Osteoblast (primary cell): ENCODE data around the gene AUTS2. TPM values are rescaled to one million over a fixed set of nuclear protein-coding genes. Genes with fewer than 3 reads are reported as not detected.

Source experiments
- DNase-seq: peaks from one replicate; pipeline ENCODE4 v3.0.0; 2011; ENCODE audit warnings: low spot score, mixed read lengths; ENCODE audit not compliant: insufficient read length; ENCODE audit errors: missing footprints
- H2AFZ ChIP-seq: 2 replicates; pipeline ENCODE4 v1.6.0; 2011; ENCODE audit warnings: mild to moderate bottlenecking, low read length
- H3K27ac ChIP-seq: 2 replicates; pipeline ENCODE4 v1.5.1; 2011; ENCODE audit warnings: mild to moderate bottlenecking, low read depth, low read length, moderate library complexity
- H3K27me3 ChIP-seq: 2 replicates; pipeline ENCODE4 v1.6.0; 2012; ENCODE audit warnings: mild to moderate bottlenecking, control low read depth, inconsistent platforms, low read length, moderate library complexity; ENCODE audit not compliant: insufficient read depth
- H3K36me3 ChIP-seq: 2 replicates; pipeline ENCODE4 v1.5.1; 2011; ENCODE audit warnings: mild to moderate bottlenecking, low read length, control low read depth, moderate library complexity; ENCODE audit not compliant: insufficient read depth
- H3K4me1 ChIP-seq: 2 replicates; pipeline ENCODE4 v1.5.1; 2011; ENCODE audit warnings: mild to moderate bottlenecking, low read length, control low read depth, moderate library complexity; ENCODE audit not compliant: insufficient read depth
- H3K4me2 ChIP-seq: 2 replicates; pipeline ENCODE4 v1.6.0; 2011; ENCODE audit warnings: mild to moderate bottlenecking, low read length; ENCODE audit not compliant: insufficient read depth
- H3K4me3 ChIP-seq: fragments of 200-600 bp; sonication (generic); 3 replicates; pipeline ENCODE4 v1.5.1; 2012; ENCODE audit warnings: mild to moderate bottlenecking, low read length, inconsistent platforms; ENCODE audit not compliant: insufficient read depth
- H3K79me2 ChIP-seq: 2 replicates; pipeline ENCODE4 v1.6.0; 2012; ENCODE audit warnings: mild to moderate bottlenecking, low read length, control low read depth, inconsistent platforms; ENCODE audit not compliant: insufficient read depth
- H3K9me3 ChIP-seq: 2 replicates; pipeline ENCODE4 v1.5.1; 2011; ENCODE audit warnings: low read depth, low read length, control low read depth
- H4K20me1 ChIP-seq: 2 replicates; pipeline ENCODE4 v1.6.0; 2012; ENCODE audit warnings: mild to moderate bottlenecking, low read length, control low read depth; ENCODE audit not compliant: insufficient read depth
- CTCF ChIP-seq: IDR thresholded peaks from 2 replicates; pipeline ENCODE4 v1.5.1; 2011; ENCODE audit warnings: mild to moderate bottlenecking, low read depth, low read length, moderate library complexity; ENCODE audit errors: extremely low read depth
- total RNA-seq: library from RNA; depleted of rRNA; stranded (reverse); fragments of >200 nt; gene quantifications from 2 replicates; pipeline ENCODE4 v1.2.3, GENCODE V29; 2012

The AUTS2 gene
- total RNA-seq, 1 donor: 15.2 TPM

- H2AFZ ChIP-seq: no peak overlapping the region
- H4K20me1 ChIP-seq: no peaks in the 10 kb centered on the region
- no peak overlapping the region for H3K27ac ChIP-seq
- no peak overlapping the region for H3K4me2 ChIP-seq
- no peak for DNase-seq
- no peak overlapping the region for H3K4me3 ChIP-seq
- no peak for TF ChIP-seq CTCF
- no peaks in the 10 kb centered on the region for H3K9me3 ChIP-seq
- H3K27me3 ChIP-seq: no peaks in the 10 kb centered on the region
- H3K4me1 ChIP-seq: no peaks in the 10 kb centered on the region
- H3K79me2 ChIP-seq: no peaks in the 10 kb centered on the region
- no peaks in the 10 kb centered on the region for H3K36me3 ChIP-seq
Measured at GRCh38 chr7:69996121-69996520, 397.8 kb downstream of the AUTS2 start.

- no peak overlapping the region for H3K27ac ChIP-seq
Measured at GRCh38 chr7:70000737-70001348, 402.6 kb downstream of the AUTS2 start.

GRCh38 chr7:70005480-70005879 lies 407.2 kb downstream of the AUTS2 start:
- no peaks in the 10 kb centered on the region for H4K20me1 ChIP-seq
- H3K27ac ChIP-seq: no peak overlapping the region
- no peaks in the 10 kb centered on the region for H3K9me3 ChIP-seq
- H3K79me2 ChIP-seq: no peaks in the 10 kb centered on the region
- H3K4me1 ChIP-seq: no peaks in the 10 kb centered on the region
- TF ChIP-seq CTCF: no peak
- H3K36me3 ChIP-seq: no peaks in the 10 kb centered on the region
- H3K4me2 ChIP-seq: no peak overlapping the region
- no peak overlapping the region for H2AFZ ChIP-seq
- no peak overlapping the region for H3K4me3 ChIP-seq
- H3K27me3 ChIP-seq: no peaks in the 10 kb centered on the region
- DNase-seq: no peak

More at GRCh38 chr7:70000737-70001348, 402.6 kb downstream of the AUTS2 start:
- H3K36me3 ChIP-seq: no peaks in the 10 kb centered on the region
- no peak for TF ChIP-seq CTCF
- DNase-seq: no peak
- no peaks in the 10 kb centered on the region for H3K9me3 ChIP-seq
- H3K27me3 ChIP-seq: no peaks in the 10 kb centered on the region
- H3K4me2 ChIP-seq: no peak overlapping the region
- no peak overlapping the region for H2AFZ ChIP-seq
- no peaks in the 10 kb centered on the region for H3K79me2 ChIP-seq
- no peaks in the 10 kb centered on the region for H4K20me1 ChIP-seq
- no peak overlapping the region for H3K4me3 ChIP-seq
- H3K4me1 ChIP-seq: no peaks in the 10 kb centered on the region

- Histone ChIP-seq H3K4me1 (no peaks in the 10 kb centered on the region), H3K9me3 (no peaks in the 10 kb centered on the region), H3K4me3 (no peak overlapping the region), H4K20me1 (no peaks in the 10 kb centered on the region), H2AFZ (no peak overlapping the region), H3K36me3 (no peaks in the 10 kb centered on the region), H3K79me2 (no peaks in the 10 kb centered on the region), H3K4me2 (no peak overlapping the region), H3K27me3 (no peaks in the 10 kb centered on the region), H3K27ac (no peak overlapping the region)
- no peak for TF ChIP-seq CTCF
- no peak for DNase-seq
Measured at GRCh38 chr7:70005891-70006260, 407.6 kb downstream of the AUTS2 start.
